Neuronal stem cell (in vitro differentiated cells): ENCODE data around the gene NOL12.

ENCODE experiments used
- DNase-seq: peaks from one replicate; pipeline ENCODE4 v3.0.0-alpha.2; 2013; ENCODE audit warnings: low spot score
- H2AFZ ChIP-seq: one replicate; pipeline ENCODE4 v1.6.1; 2013; ENCODE audit warnings: mild to moderate bottlenecking, low read length, inconsistent platforms
- H2AK5ac ChIP-seq: 2 replicates; pipeline ENCODE4 v1.6.1; 2013; ENCODE audit warnings: low read depth, mild to moderate bottlenecking, inconsistent platforms, low read length, moderate library complexity, mixed read lengths
- H2BK120ac ChIP-seq: 2 replicates; pipeline ENCODE4 v1.6.1; 2013; ENCODE audit warnings: low read depth, mild to moderate bottlenecking, inconsistent platforms, low read length, moderate library complexity, mixed read lengths
- H2BK12ac ChIP-seq: one replicate; pipeline ENCODE4 v1.6.1; 2013; ENCODE audit warnings: low read length, inconsistent platforms
- H2BK15ac ChIP-seq: 2 replicates; pipeline ENCODE4 v1.6.1; 2013; ENCODE audit warnings: mild to moderate bottlenecking, low read length, inconsistent platforms, mixed read lengths
- H2BK5ac ChIP-seq: one replicate; pipeline ENCODE4 v1.6.1; 2013; ENCODE audit warnings: inconsistent platforms, mild to moderate bottlenecking, low read length, moderate library complexity
- H3K14ac ChIP-seq: one replicate; pipeline ENCODE4 v1.6.1; 2013; ENCODE audit warnings: low read length, inconsistent platforms
- H3K18ac ChIP-seq: 2 replicates; pipeline ENCODE4 v1.6.1; 2013; ENCODE audit warnings: low read length, inconsistent platforms
- H3K23ac ChIP-seq: 2 replicates; pipeline ENCODE4 v1.6.1; 2013; ENCODE audit warnings: low read depth, mild to moderate bottlenecking, mixed read lengths, low read length, inconsistent platforms; ENCODE audit not compliant: poor library complexity
- H3K27ac ChIP-seq: replicated peaks from 3 replicates; pipeline ENCODE4 v1.5.1; 2013; ENCODE audit warnings: low read length, inconsistent platforms
- H3K27me3 ChIP-seq, 3 experiments: 2 replicates each; pipeline ENCODE4 v1.6.1; 2013; ENCODE audit warnings: low read length in 3 of 3, mild to moderate bottlenecking in 2 of 3, inconsistent platforms in 1 of 3, low read depth in 1 of 3, mixed read lengths in 1 of 3, moderate library complexity in 1 of 3; ENCODE audit not compliant: control insufficient read depth in 3 of 3, insufficient read depth in 3 of 3
- H3K36me3 ChIP-seq, 2 donors: replicated peaks in 1 of 2; 2 replicates each; pipeline ENCODE4 v1.6.1; 2013; ENCODE audit warnings: low read length in 2 of 2; ENCODE audit not compliant: control insufficient read depth in 2 of 2, insufficient read depth in 2 of 2
- H3K4ac ChIP-seq: 2 replicates; pipeline ENCODE4 v1.6.1; 2013; ENCODE audit warnings: inconsistent platforms, mild to moderate bottlenecking, low read length, moderate library complexity
- H3K4me1 ChIP-seq, 2 donors: 1 replicate in 1 of 2; 2 replicates in 1 of 2; pipeline ENCODE4 v1.6.1; 2013; ENCODE audit warnings: low read length in 2 of 2, low read depth in 1 of 2; ENCODE audit not compliant: control insufficient read depth in 2 of 2, insufficient read depth in 1 of 2
- H3K4me2 ChIP-seq: one replicate; pipeline ENCODE4 v1.6.1; 2013; ENCODE audit warnings: mild to moderate bottlenecking, low read length, inconsistent platforms; ENCODE audit not compliant: insufficient read depth, poor library complexity, severe bottlenecking
- H3K4me3 ChIP-seq, 2 donors: 2 replicates each; pipeline ENCODE4 v1.5.1; 2013; ENCODE audit warnings: low read length in 2 of 2, mild to moderate bottlenecking in 2 of 2, inconsistent platforms in 1 of 2, moderate library complexity in 1 of 2
- H3K79me1 ChIP-seq: one replicate; pipeline ENCODE4 v1.6.1; 2013; ENCODE audit warnings: low read depth, mild to moderate bottlenecking, inconsistent platforms, low read length, moderate library complexity
- H3K9ac ChIP-seq: one replicate; pipeline ENCODE4 v1.6.1; 2013; ENCODE audit warnings: mild to moderate bottlenecking, low read depth, low read length, inconsistent platforms; ENCODE audit not compliant: poor library complexity
- H3K9me3 ChIP-seq, 2 donors: replicated peaks in 1 of 2; 2 replicates each; pipeline versions ENCODE3 to v1.6.1; 2013; ENCODE audit warnings: low read length in 2 of 2, mild to moderate bottlenecking in 2 of 2, inconsistent platforms in 1 of 2, low read depth in 1 of 2, mixed read lengths in 1 of 2, moderate library complexity in 1 of 2; ENCODE audit not compliant: control insufficient read depth in 2 of 2, insufficient read depth in 1 of 2
- H4K8ac ChIP-seq: one replicate; pipeline ENCODE4 v1.6.1; 2013; ENCODE audit warnings: low read depth, mild to moderate bottlenecking, inconsistent platforms, low read length, moderate library complexity
- H4K91ac ChIP-seq: one replicate; pipeline ENCODE4 v1.6.1; 2013; ENCODE audit warnings: low read length, low read depth, mild to moderate bottlenecking, inconsistent platforms; ENCODE audit not compliant: poor library complexity
- WGBS, 2 donors: extraction: QIAGEN DNeasy Blood & Tissue Kit; methylation state at CpG; one replicate each; pipeline ENCODE4 v1.1.7; 2013; ENCODE audit warnings: missing lambda C conversion rate in 2 of 2, mixed read lengths in 1 of 2; ENCODE audit not compliant: insufficient read length in 2 of 2, insufficient replicate concordance in 1 of 2; ENCODE audit errors: extremely low coverage in 2 of 2; 5-methylcytosine and 5-hydroxymethylcytosine counted together

NOL12 gene

GRCh38 chr22:37663521-37664140, 22.5 kb upstream of the NOL12 start:
- no peaks in the 10 kb centered on the region for H3K27me3 ChIP-seq
- no peak overlapping the region for H2AK5ac ChIP-seq
- no peak overlapping the region for H2BK12ac ChIP-seq
- no peak overlapping the region for H2BK5ac ChIP-seq
- H3K36me3 ChIP-seq, result peaks cover 20 to 58% of the 10 kb centered on the region in 2 donors
- no peak overlapping the region for H4K8ac ChIP-seq
- peaks cover 23% of the 10 kb centered on the region for H3K79me1 ChIP-seq
- no peak overlapping the region for H2BK120ac ChIP-seq
- no peak overlapping the region for H3K4me3 ChIP-seq
- DNase-seq, result no peak
- no peak overlapping the region for H3K4ac ChIP-seq
- no peak overlapping the region for H3K4me2 ChIP-seq
- H3K9ac ChIP-seq, result no peak overlapping the region
- no peak overlapping the region for H3K27ac ChIP-seq
- H2AFZ ChIP-seq, result no peak overlapping the region
- WGBS, 2 donors, result no CpG with 5 or more reads among the region's 16 CpGs
- H4K91ac ChIP-seq, result no peak overlapping the region
- H3K4me1 ChIP-seq, result peaks cover 8 to 16% of the 10 kb centered on the region in 2 donors
- no peaks in the 10 kb centered on the region for H3K9me3 ChIP-seq
- H3K18ac ChIP-seq, result no peak overlapping the region
- H3K14ac ChIP-seq, result no peak overlapping the region
- no peak overlapping the region for H3K23ac ChIP-seq
- H2BK15ac ChIP-seq, result no peak overlapping the region

GRCh38 chr22:37664249-37665101, 21.7 kb upstream of the NOL12 start:
- Histone ChIP-seq H2AK5ac (no peak overlapping the region), H3K4ac (no peak overlapping the region), H2BK15ac (no peak overlapping the region), H2BK5ac (peak overlapping the region; percentile 26), H2BK120ac (no peak overlapping the region), H3K27me3 (no peaks in the 10 kb centered on the region), H3K4me3 (no peak overlapping the region), H3K14ac (no peak overlapping the region), H3K9ac (no peak overlapping the region), H3K79me1 (peaks cover 18% of the 10 kb centered on the region), H3K23ac (no peak overlapping the region), H3K36me3 (peaks cover 20 to 62% of the 10 kb centered on the region in 2 donors), H4K8ac (no peak overlapping the region), H3K4me1 (peaks cover 6 to 15% of the 10 kb centered on the region in 2 donors), H3K18ac (no peak overlapping the region), H3K4me2 (no peak overlapping the region), H2AFZ (no peak overlapping the region), H3K9me3 (no peaks in the 10 kb centered on the region), H2BK12ac (no peak overlapping the region), H4K91ac (no peak overlapping the region), H3K27ac (no peak overlapping the region)
- no peak for DNase-seq
- no CpG with 5 or more reads among the region's 16 CpGs for WGBS, 2 donors

- H3K9me3 ChIP-seq, result no peaks in the 10 kb centered on the region
- H3K27me3 ChIP-seq, result no peaks in the 10 kb centered on the region
- no peak overlapping the region for H3K9ac ChIP-seq
- H3K23ac ChIP-seq, result peak overlapping the region; percentile 55
- peak overlapping the region; percentile 26 for H2BK5ac ChIP-seq
- H4K91ac ChIP-seq, result no peak overlapping the region
- no peak overlapping the region for H3K4me2 ChIP-seq
- no CpG with 5 or more reads among the region's 24 CpGs for WGBS, 2 donors
- H3K14ac ChIP-seq, result no peak overlapping the region
- no peak overlapping the region for H3K4me3 ChIP-seq
- no peak overlapping the region for H2BK120ac ChIP-seq
- H2AFZ ChIP-seq, result no peak overlapping the region
- H3K27ac ChIP-seq, result peak overlapping the region; percentile 12
- H3K18ac ChIP-seq, result no peak overlapping the region
- H3K36me3 ChIP-seq, result peaks cover 20 to 61% of the 10 kb centered on the region in 2 donors
- peaks cover 3 to 7% of the 10 kb centered on the region in 2 donors for H3K4me1 ChIP-seq
- peaks cover 15% of the 10 kb centered on the region for H3K79me1 ChIP-seq
- no peak overlapping the region for H3K4ac ChIP-seq
- no peak overlapping the region for H2BK15ac ChIP-seq
- H2BK12ac ChIP-seq, result no peak overlapping the region
- no peak for DNase-seq
- peak overlapping the region; percentile 46 for H2AK5ac ChIP-seq
- H4K8ac ChIP-seq, result no peak overlapping the region
These were observed 20.7 kb upstream of the NOL12 start for GRCh38 chr22:37665487-37665886.

GRCh38 chr22:37669586-37669985, 16.6 kb upstream of the NOL12 start:
- Histone ChIP-seq H3K9ac (no peak overlapping the region), H3K4me1 (peaks cover 0 to 1% of the 10 kb centered on the region in 2 donors), H3K79me1 (peaks cover 15% of the 10 kb centered on the region), H2AK5ac (no peak overlapping the region), H3K27me3 (no peaks in the 10 kb centered on the region), H3K23ac (no peak overlapping the region), H3K4me3 (no peak overlapping the region), H3K4me2 (no peak overlapping the region), H2BK5ac (no peak overlapping the region), H3K18ac (no peak overlapping the region), H2BK12ac (no peak overlapping the region), H4K91ac (no peak overlapping the region), H3K27ac (no peak overlapping the region), H3K36me3 (peaks cover 16 to 38% of the 10 kb centered on the region in 2 donors), H4K8ac (no peak overlapping the region), H2BK15ac (no peak overlapping the region), H3K4ac (no peak overlapping the region), H3K14ac (no peak overlapping the region), H2BK120ac (no peak overlapping the region), H2AFZ (no peak overlapping the region), H3K9me3 (no peaks in the 10 kb centered on the region)
- DNase-seq, result no peak
- WGBS, 2 donors, result no CpG with 5 or more reads among the region's 6 CpGs
